GM18951 (cell line): ENCODE data around the gene UBALD1.

Experiments
- POLR2A ChIP-seq: IDR thresholded peaks from 4 replicates; pipeline ENCODE4 v1.6.1; 2011; ENCODE audit warnings: mild to moderate bottlenecking; ENCODE audit not compliant: insufficient read length, insufficient read depth; ENCODE audit errors: extremely low read depth
- in situ Hi-C: fragments of 300-500 bp; cut with MboI; formaldehyde crosslinking; loops from one replicate; pipeline ENCODE4 v1.12.0; 2022; ENCODE audit warnings: low sequenced_read_pairs, mixed read lengths, inconsistent platforms; ENCODE audit not compliant: unreplicated experiment

The UBALD1 gene

GRCh38 chr16:4616047-4616811 lies 1.5 kb upstream of the UBALD1 start:
- in situ Hi-C loops: no loop called here
- TF ChIP-seq POLR2A: peak; percentile 63

- no peak for TF ChIP-seq POLR2A
- in situ Hi-C loops: no loop called here
Observed at GRCh38 chr16:4615384-4616046, 827 bp upstream of the UBALD1 start.

DNA sequence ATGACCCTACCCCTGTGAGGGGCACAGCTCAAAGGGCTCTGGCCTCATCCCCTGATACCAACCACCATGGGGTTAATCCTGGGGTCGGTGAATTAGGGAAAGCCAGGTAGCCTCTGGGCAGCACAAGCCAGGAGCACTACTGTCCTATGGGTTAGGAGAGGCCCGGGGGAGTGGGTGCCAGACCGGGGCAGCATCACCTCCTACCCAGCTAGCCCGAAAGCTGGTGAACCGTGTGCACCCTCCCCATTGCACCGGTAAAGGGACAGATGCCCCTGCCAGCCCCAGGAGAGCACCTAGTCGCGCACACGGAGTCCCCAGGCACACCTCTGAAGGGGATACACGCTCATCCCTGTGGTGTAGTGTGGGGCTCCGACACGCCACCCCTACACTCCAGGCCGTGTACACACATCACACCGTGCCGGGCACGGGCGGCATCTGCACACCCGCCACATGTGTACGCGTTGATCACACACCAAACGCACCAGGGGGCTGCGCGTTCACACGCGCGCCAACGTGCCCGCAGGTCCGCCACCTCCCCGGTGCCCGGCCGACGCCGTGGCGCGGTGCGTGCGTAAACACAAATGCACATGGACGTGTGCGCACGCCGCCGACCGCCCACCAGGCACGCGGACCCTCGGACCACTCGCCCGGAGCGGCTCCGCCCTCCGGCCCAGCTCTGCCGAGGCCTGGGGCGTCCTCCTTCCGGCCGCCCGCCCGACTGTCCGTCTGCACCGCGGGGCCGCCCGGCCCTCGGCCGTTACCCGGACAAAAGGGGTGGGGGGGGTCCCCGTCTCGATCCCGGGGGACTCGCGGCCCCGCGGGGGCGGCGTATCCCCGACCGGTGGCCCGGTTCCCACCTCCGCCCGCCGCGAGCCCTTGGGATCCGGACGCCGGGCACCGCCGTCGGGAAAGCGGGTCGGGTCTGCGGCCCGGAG lies 785 bp downstream of the UBALD1 start:
- TF ChIP-seq POLR2A: no peak
- in situ Hi-C loops: no loop called here

DNA sequence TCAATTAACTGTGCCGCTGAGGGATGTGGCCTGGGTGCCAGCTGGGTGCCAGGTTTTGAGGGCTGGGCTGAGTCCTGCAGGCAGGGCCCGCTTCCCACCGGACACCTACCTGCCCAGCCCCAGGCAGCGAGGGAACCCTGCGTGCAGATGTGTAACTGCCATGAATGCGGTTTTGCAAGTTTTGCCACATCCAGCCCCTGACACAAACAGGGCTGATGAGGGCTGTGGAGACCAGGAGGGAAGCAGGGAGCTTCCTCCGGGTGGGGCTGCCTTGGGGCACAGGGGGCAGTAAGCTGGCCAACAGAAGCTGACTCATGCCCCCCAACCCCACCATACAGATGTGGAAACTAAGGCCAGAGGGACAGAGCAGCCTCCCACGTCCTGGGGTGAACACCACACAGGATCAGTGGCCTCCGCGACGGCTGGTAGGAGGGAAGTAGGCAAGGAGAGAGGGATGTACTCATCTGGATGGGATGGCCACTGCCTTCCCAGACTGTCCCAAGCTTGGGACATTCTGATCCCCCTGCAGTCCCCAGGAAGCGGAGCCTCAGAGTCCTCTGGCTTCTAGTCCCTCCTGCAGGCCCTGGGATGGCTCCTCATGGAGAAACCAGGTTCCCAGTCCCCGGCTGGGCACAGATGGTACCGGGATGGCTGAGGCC lies 1.6 kb downstream of the UBALD1 start:
- in situ Hi-C loops: no loop called here
- no peak for TF ChIP-seq POLR2A

DNA sequence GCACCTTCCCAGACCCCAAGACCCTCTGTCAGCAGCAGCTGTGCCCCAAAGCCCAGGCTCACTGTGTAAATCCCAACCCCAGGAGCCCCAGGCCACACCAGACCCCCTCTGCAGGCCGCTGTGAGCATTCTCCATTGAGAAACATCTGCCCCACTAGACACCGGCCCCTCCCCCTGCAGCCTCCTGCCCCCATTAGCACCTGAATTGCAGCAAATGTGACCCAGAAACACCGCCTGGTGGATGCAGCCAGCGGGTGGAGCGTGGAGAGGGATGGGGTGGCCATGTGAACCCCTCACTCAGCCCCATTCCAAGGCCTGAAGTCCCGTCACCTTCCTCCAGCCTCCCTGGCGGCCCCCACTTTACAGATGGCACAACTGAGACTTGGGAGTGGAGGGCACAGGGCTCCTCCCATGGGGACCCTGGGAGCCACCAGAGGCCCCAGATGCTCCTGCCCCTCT lies 2.2 kb downstream of the UBALD1 start:
- in situ Hi-C loops: no loop called here
- TF ChIP-seq POLR2A: no peak

- in situ Hi-C loops: no loop called here
- no peak for TF ChIP-seq POLR2A
Observed at GRCh38 chr16:4611337-4612021, 3.2 kb downstream of the UBALD1 start.

- TF ChIP-seq POLR2A: no peak
Observed at GRCh38 chr16:4610011-4611005, 4.4 kb downstream of the UBALD1 start.

DNA sequence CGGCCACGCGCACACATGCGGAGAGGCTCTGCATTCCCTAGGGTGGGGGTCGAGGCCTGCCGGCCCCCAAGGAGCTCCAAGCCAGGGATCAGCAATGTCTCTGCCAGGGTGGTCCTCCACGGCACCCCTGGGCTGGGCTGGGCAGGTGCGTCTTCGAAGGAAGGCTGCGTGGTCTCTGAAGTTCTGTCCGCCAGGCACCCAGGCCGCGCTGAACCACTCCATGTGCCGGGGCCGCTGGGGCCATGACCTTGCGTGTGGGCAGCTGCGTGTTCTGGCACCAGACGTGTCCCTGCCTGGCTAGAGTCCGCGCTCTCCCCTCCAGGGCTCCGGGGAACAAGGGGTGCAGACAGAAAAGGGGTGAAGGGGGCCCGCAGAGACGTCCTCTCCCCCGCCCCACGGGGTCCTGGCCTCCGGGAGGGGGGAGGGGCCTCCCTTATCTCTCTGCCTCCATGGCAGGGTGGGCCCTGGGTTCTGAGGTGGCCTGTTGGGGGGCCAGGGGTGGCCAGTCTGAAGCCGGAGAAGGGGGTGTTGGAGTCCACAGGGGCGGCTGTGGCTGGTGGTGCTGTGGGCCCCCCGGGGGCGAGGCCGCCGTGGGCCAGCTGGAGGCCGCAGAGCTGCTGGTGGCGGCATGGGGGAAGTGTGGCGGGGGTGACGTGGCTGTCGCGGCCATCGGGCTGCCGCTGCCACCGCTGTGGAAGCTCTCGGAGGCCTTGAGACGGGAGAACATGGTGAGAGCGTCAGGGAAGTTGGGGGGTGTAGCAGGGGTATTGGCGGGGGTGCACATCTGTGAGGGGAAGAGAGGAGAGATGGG lies 5.3 kb downstream of the UBALD1 start:
- TF ChIP-seq POLR2A: no peak
- in situ Hi-C loops: no loop called here

More at GRCh38 chr16:4610011-4611005, 4.4 kb downstream of the UBALD1 start:
- in situ Hi-C loops: no loop called here

GRCh38 chr16:4608704-4608980 lies 6.0 kb downstream of the UBALD1 start:
- TF ChIP-seq POLR2A: no peak
- in situ Hi-C loops: no loop called here

GRCh38 chr16:4607841-4608703 lies 6.6 kb downstream of the UBALD1 start:
- in situ Hi-C loops: no loop called here
- no peak for TF ChIP-seq POLR2A
